HEK293T (cell line): Measurements from ENCODE around the gene IFNA2.

ENCODE experiments used
- SP1 ChIP-seq: fragments of 450-650 bp; IDR thresholded peaks from 2 replicates; pipeline ENCODE4 v1.6.1; 2017
- SUZ12 ChIP-seq: fragments of 450-650 bp; IDR thresholded peaks from 2 replicates; pipeline ENCODE4 v1.6.1; 2016; ENCODE audit warnings: mild to moderate bottlenecking

DNA sequence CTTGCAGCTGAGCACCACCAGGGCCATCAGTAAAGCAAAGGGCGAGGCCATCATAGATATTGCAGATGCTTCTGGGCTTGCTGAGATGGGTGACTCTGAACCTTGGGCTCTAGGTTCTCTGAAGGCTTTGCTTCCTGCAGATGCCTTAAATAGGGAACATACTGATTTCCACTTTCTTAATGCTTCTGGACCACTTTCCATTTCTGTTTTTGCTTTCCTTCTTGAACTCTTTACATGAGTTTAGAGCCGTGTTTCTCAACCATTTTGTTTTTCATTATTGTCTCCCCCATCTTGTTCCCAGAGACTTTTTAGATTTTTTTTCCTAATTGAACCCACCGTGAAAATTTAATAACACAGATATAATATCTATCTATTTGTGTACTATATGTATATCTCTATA is 17.2 kb downstream of the IFNA2 start, which contains the start of gene IFNA13:
- TF ChIP-seq SUZ12 (no peak), SP1 (no peak)
